Measurements from ENCODE around the gene PGLYRP1. TPM values are rescaled to one million over a fixed set of nuclear protein-coding genes. Genes with fewer than 3 reads are reported as not detected.

PGLYRP1 gene
- total and polyA plus RNA-seq, 12 donors, result 0.16 to 1.1 (median 0.81) TPM; not detected in 9

- WGBS, 2 donors, result 36 to 51% methylated on average over 2 of the region's 2 CpGs
These were observed 41.5 kb downstream of the PGLYRP1 start for GRCh38 chr19:45981350-45981749.

DNA sequence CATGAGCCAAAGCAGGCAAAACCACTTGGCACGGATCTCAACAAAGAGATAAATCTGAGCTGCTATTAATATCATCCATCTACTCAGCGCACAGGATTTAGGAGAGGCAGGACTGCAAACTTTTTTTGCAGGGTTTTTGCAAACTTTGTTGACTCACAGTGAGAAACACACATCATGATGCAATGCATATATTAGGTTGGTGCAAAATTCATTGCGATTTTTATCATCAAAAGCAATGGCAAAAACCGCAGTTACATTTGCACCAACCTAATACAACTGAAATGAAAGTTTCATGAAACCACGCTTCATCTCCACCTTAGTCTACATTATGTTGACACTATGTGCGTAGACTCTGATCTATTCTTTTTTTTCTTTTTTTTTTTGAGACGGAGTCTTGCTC, 44.7 kb downstream of the PGLYRP1 start:
- no peaks in the 10 kb centered on the region for H3K36me3 ChIP-seq
- TF ChIP-seq CTCF (IDR thresholded peaks at IDR 0.05), result no peak
- no peak overlapping the region for H3K27ac ChIP-seq
- WGBS, 2 donors, result 74 to 75% methylated on average over 7 of the region's 7 CpGs
- no peak for DNase-seq
- intact Hi-C loops (cut with DNase I), result no loop called here
- no peaks in the 10 kb centered on the region for H3K4me1 ChIP-seq
- no peak overlapping the region for H3K4me3 ChIP-seq
- no peak for ATAC-seq
- H3K27me3 ChIP-seq, result peaks cover 0 to 49% (median 27%) of the 10 kb centered on the region in 7 donors
- H3K9me3 ChIP-seq, result no peaks in the 10 kb centered on the region

More at GRCh38 chr19:45981350-45981749, 41.5 kb downstream of the PGLYRP1 start:
- DNase-seq, result no peak
- no peak for ATAC-seq
- intact Hi-C loops (cut with DNase I), result no loop called here
- Histone ChIP-seq H3K4me3 (no peak overlapping the region), H3K27me3 (peaks cover 0 to 30% (median 5%) of the 10 kb centered on the region in 7 donors), H3K4me1 (no peaks in the 10 kb centered on the region), H3K27ac (no peak overlapping the region), H3K36me3 (no peaks in the 10 kb centered on the region), H3K9me3 (no peaks in the 10 kb centered on the region)
- no peak for TF ChIP-seq CTCF (IDR thresholded peaks at IDR 0.05)

GRCh38 chr19:45976178-45976577, 46.7 kb downstream of the PGLYRP1 start:
- H3K4me3 ChIP-seq, result no peak overlapping the region
- H3K4me1 ChIP-seq, result peaks cover 0 to 9% (median 1%) of the 10 kb centered on the region in 9 donors
- H3K36me3 ChIP-seq, result no peaks in the 10 kb centered on the region
- no peak overlapping the region for H3K27ac ChIP-seq
- no peak for TF ChIP-seq CTCF (IDR thresholded peaks at IDR 0.05)
- intact Hi-C loops (cut with DNase I), result loop anchor here in 1 of 10 donors (2.0 kb wide), 1 partner anchor 53 kb away; no protein-coding TSS in a partner anchor
- ATAC-seq (no peak), DNase-seq (no peak)
- 40 to 43% methylated on average over 14 of the region's 14 CpGs for WGBS, 2 donors
- H3K9me3 ChIP-seq, result no peaks in the 10 kb centered on the region
- H3K27me3 ChIP-seq, result peaks cover 0 to 58% (median 46%) of the 10 kb centered on the region in 7 donors

- Histone ChIP-seq H3K27me3 (peaks cover 0 to 64% (median 53%) of the 10 kb centered on the region in 7 donors), H3K4me1 (peaks cover 0 to 14% (median 6%) of the 10 kb centered on the region in 9 donors), H3K27ac (no peak overlapping the region), H3K4me3 (no peak overlapping the region), H3K36me3 (no peaks in the 10 kb centered on the region), H3K9me3 (no peaks in the 10 kb centered on the region)
- ATAC-seq (no peak), DNase-seq (no peak)
- intact Hi-C loops (cut with DNase I), result loop anchor here in 1 of 10 donors (2.0 kb wide), 1 partner anchor 53 kb away; no protein-coding TSS in a partner anchor
- TF ChIP-seq CTCF (IDR thresholded peaks at IDR 0.05), result no peak
- WGBS, 2 donors, result 74 to 75% methylated on average over 11 of the region's 11 CpGs
These were observed 47.4 kb downstream of the PGLYRP1 start for GRCh38 chr19:45975306-45976070.

Data from heart right ventricle (tissue), 16 donors.